Testis (tissue), 5 donors: Measurements from ENCODE around the gene ZFP3. TPM values are rescaled to one million over a fixed set of nuclear protein-coding genes. Genes with fewer than 3 reads are reported as not detected.
A peak's percentile ranks its signal among the peaks of the same experiment; 100 is the strongest.
"Not testable (repeated sequence)": the region's sequence is repeated elsewhere in the genome, so short reads cannot be mapped to it uniquely, and the experiment has no call there.

Source experiments
- DNase-seq: peaks from one replicate; pipeline ENCODE4 v3.0.0-alpha.2; 2019
- H3K27ac ChIP-seq, 2 donors: fragments of 200-600 bp; sonication (generic); one replicate each; pipeline ENCODE4 v1.5.1; 2019
- H3K27me3 ChIP-seq: fragments of 200-600 bp; sonication (generic); one replicate; pipeline ENCODE4 v1.5.1; 2019
- H3K36me3 ChIP-seq: fragments of 200-600 bp; sonication (generic); one replicate; pipeline ENCODE4 v1.5.1; 2017; ENCODE audit warnings: low read depth; ENCODE audit errors: missing control alignments
- H3K4me1 ChIP-seq: fragments of 200-600 bp; sonication (generic); one replicate; pipeline ENCODE4 v1.5.1; 2019
- H3K4me3 ChIP-seq, 2 donors: fragments of 200-600 bp; sonication (generic); one replicate each; pipeline ENCODE4 v1.5.1; 2017 to 2019
- H3K9me3 ChIP-seq: fragments of 200-600 bp; sonication (generic); one replicate; pipeline ENCODE4 v1.5.1; 2017
- POLR2A ChIP-seq: fragments of 450-650 bp; IDR thresholded peaks from one replicate; pipeline ENCODE4 v1.6.1; 2017; ENCODE audit warnings: antibody characterized with exemption, mild to moderate bottlenecking, moderate library complexity
- WGBS, 2 donors: methylation state at CpG; one replicate each; pipeline ENCODE4 v1.1.5; 2018; 5-methylcytosine and 5-hydroxymethylcytosine counted together
- intact Hi-C: fragments of 100-400 bp; cut with DNase I; formaldehyde crosslinking; loops from one replicate; pipeline ENCODE4 v1.15.1; 2023; ENCODE audit warnings: low total_unique reads
- long read RNA-seq, 2 donors: transcript quantifications; one replicate each; lab custom pipeline, GENCODE V29; 2026
- polyA plus RNA-seq: library from polyadenylated mRNA; stranded (reverse); fragments of 350-450 nt; fragmentation: Illumina TruSeq; extraction: RNeasy Lipid Tissue Mini Kit (QIAGEN cat#74804); gene quantifications from one replicate; pipeline ENCODE4 v1.2.3, GENCODE V29; 2014; ENCODE audit warnings: low read depth, low replicate concordance; ENCODE audit not compliant: insufficient read depth
- total RNA-seq, 2 donors: library from RNA; depleted of rRNA; stranded (reverse); fragments of >200 nt; gene quantifications; one replicate each; pipeline ENCODE4 v1.2.3, GENCODE V29; 2016
- TF ChIP-seq, protein P1 (sequence below), 3 experiments: fragments of 450-650 bp in 2 of 3; fragments of 200-600 bp in 1 of 3; sonication (generic) in 1 of 3; IDR thresholded peaks; one replicate each; pipeline ENCODE4 v1.5.1; 2016 to 2019; ENCODE audit warnings: antibody characterized with exemption in 3 of 3, mild to moderate bottlenecking in 2 of 3, moderate library complexity in 1 of 3

ZFP3 gene
- total RNA-seq (1 to 10 TPM; 6.4 to 7.2 TPM), polyA plus RNA-seq (4.6 TPM)
- long read RNA-seq, donor 1, full-length matches to known transcripts, result 12 of 12 reads
- long read RNA-seq, donor 1, partial matches to known transcripts, result 0 of 12 reads
- long read RNA-seq, donor 1, other reads (novel, unspliced or antisense), result 0 of 12 reads
- long read RNA-seq, donor 2, full-length matches to known transcripts, result 6 of 6 reads
- long read RNA-seq, donor 2, partial matches to known transcripts, result 0 of 6 reads
- long read RNA-seq, donor 2, other reads (novel, unspliced or antisense), result 0 of 6 reads

DNA sequence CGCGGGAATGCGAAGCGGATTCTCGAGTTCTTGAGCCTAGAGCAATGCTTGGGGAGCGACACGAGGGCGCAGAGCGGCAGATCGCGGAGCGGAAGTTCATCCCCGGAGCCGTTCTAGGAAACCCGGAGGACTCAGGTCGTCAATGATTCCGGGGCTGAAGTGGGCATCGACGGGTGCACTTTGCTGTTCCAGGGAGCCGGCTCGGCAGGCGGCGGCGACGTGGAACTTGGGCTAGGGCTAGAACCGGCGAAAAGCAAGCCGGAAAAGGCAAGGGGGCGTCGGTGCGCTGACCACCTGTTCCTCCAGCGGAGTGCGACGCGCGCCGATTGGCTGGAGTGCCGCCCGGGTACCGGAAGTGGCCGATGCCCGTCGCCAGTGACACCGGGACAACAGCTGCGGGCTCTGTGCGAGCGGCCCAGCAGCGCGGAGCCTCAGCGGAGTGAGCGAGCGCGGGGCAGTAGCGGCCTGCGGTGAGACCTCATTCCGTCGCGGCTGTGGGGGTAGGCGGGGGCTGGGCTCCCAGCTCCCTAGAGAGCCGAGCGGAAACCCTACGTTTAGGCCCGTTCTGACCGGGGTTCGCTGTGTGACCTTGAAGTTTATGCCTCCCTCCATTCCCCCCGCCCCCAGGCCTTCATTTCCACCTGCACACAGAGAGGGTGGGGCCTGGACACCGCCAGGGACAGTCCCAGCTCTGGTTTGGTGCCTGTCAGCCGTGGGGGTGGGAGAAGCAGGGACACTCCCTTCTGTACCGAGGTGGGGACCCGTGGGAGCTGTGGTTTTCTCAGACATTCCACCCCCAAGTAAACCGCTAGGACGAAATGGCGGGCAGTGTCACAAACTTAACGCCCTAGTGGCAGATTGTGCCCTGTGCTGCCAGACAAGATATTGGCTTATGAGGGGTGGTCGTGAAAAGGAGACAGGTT is at the start of gene ZFP3:
TSS of gene ZFP3 (plus strand) at position 362 of the 923 bp plus-strand sequence. CDS start 13,038 bp downstream, outside the sequence.
- TF ChIP-seq, protein P1, sequence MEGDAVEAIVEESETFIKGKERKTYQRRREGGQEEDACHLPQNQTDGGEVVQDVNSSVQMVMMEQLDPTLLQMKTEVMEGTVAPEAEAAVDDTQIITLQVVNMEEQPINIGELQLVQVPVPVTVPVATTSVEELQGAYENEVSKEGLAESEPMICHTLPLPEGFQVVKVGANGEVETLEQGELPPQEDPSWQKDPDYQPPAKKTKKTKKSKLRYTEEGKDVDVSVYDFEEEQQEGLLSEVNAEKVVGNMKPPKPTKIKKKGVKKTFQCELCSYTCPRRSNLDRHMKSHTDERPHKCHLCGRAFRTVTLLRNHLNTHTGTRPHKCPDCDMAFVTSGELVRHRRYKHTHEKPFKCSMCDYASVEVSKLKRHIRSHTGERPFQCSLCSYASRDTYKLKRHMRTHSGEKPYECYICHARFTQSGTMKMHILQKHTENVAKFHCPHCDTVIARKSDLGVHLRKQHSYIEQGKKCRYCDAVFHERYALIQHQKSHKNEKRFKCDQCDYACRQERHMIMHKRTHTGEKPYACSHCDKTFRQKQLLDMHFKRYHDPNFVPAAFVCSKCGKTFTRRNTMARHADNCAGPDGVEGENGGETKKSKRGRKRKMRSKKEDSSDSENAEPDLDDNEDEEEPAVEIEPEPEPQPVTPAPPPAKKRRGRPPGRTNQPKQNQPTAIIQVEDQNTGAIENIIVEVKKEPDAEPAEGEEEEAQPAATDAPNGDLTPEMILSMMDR (IDR thresholded peaks at IDR 0.05), result no peak
- no peak for TF ChIP-seq POLR2A
- WGBS, 2 donors, result 1% methylated on average over 17 to 59 of the region's 75 CpGs
- Histone ChIP-seq H3K9me3 (no peaks in the 10 kb centered on the region), H3K36me3 (no peaks in the 10 kb centered on the region), H3K4me3 (peak within 1 kb of the TSS; percentile 76 to 86), H3K27me3 (no peaks in the 10 kb centered on the region), H3K4me1 (peaks cover 6% of the 10 kb centered on the region), H3K27ac (peak within 1 kb of the TSS; percentile 58 to 83)
- peak; percentile 88 for DNase-seq
- intact Hi-C loops, result no loop called here

DNA sequence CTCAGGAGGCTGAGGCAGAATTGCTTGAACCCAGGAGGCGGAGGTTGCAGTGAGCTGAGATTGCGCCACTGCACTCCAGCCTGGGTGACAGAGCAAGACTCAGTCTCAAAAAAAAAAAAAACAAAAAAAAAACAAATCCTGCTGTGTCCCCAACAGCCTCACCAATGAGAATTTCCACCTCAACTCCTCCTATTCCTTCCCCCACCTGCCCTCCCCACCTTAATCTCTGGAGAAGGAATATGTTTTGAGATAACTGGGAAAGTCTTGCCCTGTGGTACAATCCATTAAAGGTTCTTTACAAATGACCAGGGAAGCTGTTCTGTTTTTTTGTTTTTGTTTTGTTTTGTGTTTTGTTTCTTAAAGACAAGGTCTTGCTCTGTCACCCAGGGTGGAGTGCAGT is 48.1 kb upstream of the ZFP3 start:
- intact Hi-C loops, H3K36me3 ChIP-seq, H3K9me3 ChIP-seq, H3K4me3 ChIP-seq, H3K4me1 ChIP-seq, H3K27ac ChIP-seq, H3K27me3 ChIP-seq, DNase-seq: not testable (repeated sequence)
- WGBS, 2 donors, result 96 to 100% methylated on average over 2 of the region's 2 CpGs

DNA sequence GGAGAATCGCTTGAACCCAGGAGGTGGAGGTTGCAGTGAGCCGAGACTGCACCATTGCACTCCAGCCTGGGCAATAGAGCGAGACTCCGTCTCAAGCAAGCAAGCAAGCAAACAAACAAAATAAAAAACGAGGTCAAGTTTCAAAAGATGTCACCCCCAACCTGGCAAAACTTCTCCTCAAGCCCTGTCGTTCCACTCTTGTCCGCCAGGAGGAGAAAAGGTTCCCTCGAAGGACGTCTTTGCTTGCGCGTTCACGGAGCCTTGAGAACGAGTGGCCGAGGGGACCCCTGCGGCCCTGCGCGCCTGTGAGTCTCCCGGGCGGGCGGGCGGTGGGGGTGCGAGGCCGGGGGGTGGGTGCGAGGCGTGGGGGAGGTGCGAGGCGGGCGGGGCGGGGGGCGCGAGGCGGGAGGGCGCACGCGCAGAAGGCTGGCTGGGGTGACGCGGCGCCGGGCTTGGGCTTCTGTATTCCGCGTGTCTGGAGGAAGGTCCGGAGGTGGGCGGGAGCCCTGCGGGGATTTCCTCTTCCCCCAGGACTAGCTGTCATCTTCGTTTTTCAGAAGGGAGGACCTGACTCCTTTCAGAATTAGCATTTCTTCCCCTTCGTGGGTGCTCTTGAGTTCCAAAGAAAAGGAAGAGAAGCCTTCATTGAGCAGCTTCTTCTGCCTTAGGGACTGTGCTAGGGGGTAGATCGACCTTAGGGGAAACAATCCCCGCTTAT is 46.7 kb upstream of the ZFP3 start:
- 2% methylated on average over 33 to 40 of the region's 48 CpGs for WGBS, 2 donors
- H3K36me3 ChIP-seq, result no peaks in the 10 kb centered on the region
- DNase-seq, result peak; percentile 82
- H3K4me3 ChIP-seq, result peak overlapping the region; percentile 47 to 50
- H3K9me3 ChIP-seq, result no peaks in the 10 kb centered on the region
- H3K27ac ChIP-seq, result peak overlapping the region in 1 of 2 donors; percentile 53
- no peaks in the 10 kb centered on the region for H3K27me3 ChIP-seq
- intact Hi-C loops, result no loop called here
- H3K4me1 ChIP-seq, result no peaks in the 10 kb centered on the region
- TF ChIP-seq POLR2A, result no peak
- TF ChIP-seq, protein P1 (IDR thresholded peaks at IDR 0.05), result peak; percentile 56 to 90 (median 84)

DNA sequence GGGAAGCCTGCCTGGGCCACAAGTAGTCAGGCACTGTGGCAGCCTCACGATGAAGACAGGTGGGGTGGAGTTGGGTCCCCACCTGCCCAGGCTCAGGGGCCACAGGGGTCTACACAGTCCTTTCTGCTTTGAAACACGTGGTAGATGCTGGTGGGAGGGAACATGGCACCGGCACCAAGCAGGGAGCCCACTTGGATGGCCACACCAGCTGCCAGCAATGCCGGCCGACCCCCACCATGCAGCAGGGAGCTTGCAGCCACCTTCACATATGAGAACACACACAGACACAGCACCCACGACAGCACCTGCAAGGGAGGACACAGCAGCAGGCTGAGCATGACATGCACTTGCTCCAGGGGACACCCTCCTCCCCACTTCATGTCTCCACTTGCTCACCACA is 45.4 kb upstream of the ZFP3 start:
- no peak overlapping the region for H3K4me3 ChIP-seq
- H3K27me3 ChIP-seq, result no peaks in the 10 kb centered on the region
- TF ChIP-seq POLR2A, result no peak
- TF ChIP-seq, protein P1 (IDR thresholded peaks at IDR 0.05), result no peak
- intact Hi-C loops, result no loop called here
- no peak overlapping the region for H3K27ac ChIP-seq
- H3K4me1 ChIP-seq, result no peaks in the 10 kb centered on the region
- no peaks in the 10 kb centered on the region for H3K36me3 ChIP-seq
- no peak for DNase-seq
- 90 to 92% methylated on average over 5 to 6 of the region's 6 CpGs for WGBS, 2 donors
- no peaks in the 10 kb centered on the region for H3K9me3 ChIP-seq
